Thyroid gland (tissue), 4 donors: ENCODE data around the gene ART5.

Experiments used
- CTCF ChIP-seq, 6 experiments: fragments of 200-600 bp in 3 of 6; fragments of 450-650 bp in 3 of 6; sonication (generic) in 3 of 6; IDR thresholded peaks; one replicate each; pipeline ENCODE4 v1.5.1; 2016 to 2019; ENCODE audit warnings: antibody characterized with exemption in 6 of 6, mild to moderate bottlenecking in 2 of 6, inconsistent platforms in 1 of 6, moderate library complexity in 1 of 6
- POLR2A ChIP-seq, 2 donors: fragments of 450-650 bp; IDR thresholded peaks; one replicate each; pipeline ENCODE4 v1.6.1; 2017; ENCODE audit warnings: antibody characterized with exemption in 2 of 2, mild to moderate bottlenecking in 2 of 2, moderate library complexity in 1 of 2

DNA sequence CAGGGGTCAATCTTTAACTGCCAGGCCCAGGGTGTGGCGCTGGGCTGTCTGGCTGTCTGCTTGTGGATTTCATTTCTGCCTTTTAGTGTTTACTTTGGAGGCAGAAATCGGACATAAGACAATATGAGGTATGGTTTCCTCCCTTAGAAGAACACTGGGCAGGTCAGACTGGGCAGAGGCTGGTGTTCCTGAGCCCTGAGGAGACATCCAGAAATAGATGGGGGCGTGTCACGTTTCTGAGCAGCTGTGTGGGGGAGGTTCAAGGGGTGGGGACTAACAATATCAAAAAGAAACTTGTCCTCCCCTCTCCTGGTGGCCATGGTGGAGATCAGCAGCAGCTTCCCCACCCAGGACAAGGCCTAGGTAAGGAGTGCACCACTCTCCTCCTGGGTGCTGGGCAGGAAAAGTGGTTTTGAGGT, 3.0 kb upstream of the ART5 start, which contains the start of gene ART1:
- TF ChIP-seq POLR2A (IDR thresholded peaks at IDR 0.05) (no peak), CTCF (IDR thresholded peaks at IDR 0.05) (no peak)
